ENCODE measurements around the gene FBXO42. TPM values are rescaled to one million over a fixed set of nuclear protein-coding genes. Genes with fewer than 3 reads are reported as not detected.

FBXO42 gene
- total and polyA plus RNA-seq, 2 donors (not counting 3 experiments of a cell fraction or from before 2014, with no cell fraction given), result 16.3 to 20.4 TPM

GRCh38 chr1:16226490-16227179 is 125.6 kb downstream of the FBXO42 start:
- no TSS peak for BruUV-seq (replicated peaks)
- CTCF ChIA-PET, result no interaction called here

More at GRCh38 chr1:16226490-16227179, 125.6 kb downstream of the FBXO42 start:
- FAIRE-seq (no peak), DNase-seq (ENCODE audit: low read depth, low spot score) (no peak)
- Histone ChIP-seq H2AFZ (ENCODE audit: low read depth, low read length) (peak overlapping the region; percentile 13), H4K20me1 (replicated peaks; ENCODE audit: control insufficient read depth, extremely low read depth, insufficient read depth, low read length) (no peaks in the 10 kb centered on the region), H3K4me3 (replicated peaks in 1 of 3; ENCODE audit: insufficient read depth in 1 of 3, low read depth in 1 of 3, low read length in 3 of 3) (peak overlapping the region in 1 of 3 experiments; percentile 6), H3K27me3 (ENCODE audit: control insufficient read depth in 2 of 2, insufficient read depth in 2 of 2, low read length in 2 of 2) (peaks cover 22 to 23% of the 10 kb centered on the region in 2 experiments), H3K4me2 (ENCODE audit: insufficient read depth, low read length) (peak overlapping the region; percentile 5), H3K9me1 (replicated peaks; ENCODE audit: control insufficient read depth, extremely low read depth, insufficient read depth, low read length) (no peaks in the 10 kb centered on the region), H3K9me3 (replicated peaks; ENCODE audit: control insufficient read depth, insufficient read depth, low read length) (no peaks in the 10 kb centered on the region), H3K4me1 (ENCODE audit: control insufficient read depth, extremely low read depth, insufficient read depth, low read length) (no peaks in the 10 kb centered on the region), H3K9ac (replicated peaks; ENCODE audit: extremely low read depth, insufficient read depth, low read length) (no peak overlapping the region), H3K36me3 (ENCODE audit: control insufficient read depth in 2 of 2, extremely low read depth in 1 of 2, insufficient read depth in 2 of 2, low read length in 2 of 2) (no peaks in the 10 kb centered on the region), H3K79me2 (ENCODE audit: control insufficient read depth, insufficient read depth, low read length) (no peaks in the 10 kb centered on the region), H3K27ac (ENCODE audit: insufficient read depth, low read depth, low read length) (no peak overlapping the region)
- POLR2A ChIA-PET, result no interaction called here
- dilution Hi-C loops (cut with MboI; ENCODE audit: extremely low pct_ligation_motif_present, low sequenced_read_pairs), result no loop called here
- intact Hi-C loops (cut with micrococcal nuclease), result no loop called here
- TF ChIP-seq POLR2AphosphoS5 (IDR thresholded peaks at IDR 0.05; ENCODE audit: insufficient read depth, low read depth, low read length) (no peak), FOS (IDR thresholded peaks at IDR 0.05; ENCODE audit: borderline replicate concordance, insufficient read depth, low read length) (no peak), MAX (IDR thresholded peaks at IDR 0.05; ENCODE audit: insufficient read depth, insufficient read length) (no peak), CTCF (IDR thresholded peaks at IDR 0.05; ENCODE audit: extremely low read depth in 1 of 2, insufficient read depth in 1 of 2, low read depth in 1 of 2, low read length in 2 of 2) (no peak), JUN (IDR thresholded peaks at IDR 0.05; ENCODE audit: borderline replicate concordance, insufficient read depth, insufficient read length, low read depth) (no peak), POLR2A (IDR thresholded peaks at IDR 0.05; ENCODE audit: low read depth, low read length) (no peak), EZH2 (IDR thresholded peaks at IDR 0.05; ENCODE audit: borderline replicate concordance, low read depth, low read length, severe bottlenecking) (no peak), MYC (IDR thresholded peaks at IDR 0.05; ENCODE audit: low read depth, low read length) (no peak), GATA2 (IDR thresholded peaks at IDR 0.05; ENCODE audit: insufficient read depth, insufficient read length, low read depth, low read length) (no peak)

Data from endothelial cell of umbilical vein (primary cell).